Neuronal stem cell (in vitro differentiated cells): ENCODE data around the gene U2SURP.
"Not testable (repeated sequence)": the region's sequence is repeated elsewhere in the genome, so short reads cannot be mapped to it uniquely, and the experiment has no call there.

Source experiments
- DNase-seq: peaks from one replicate; pipeline ENCODE4 v3.0.0-alpha.2; 2013; ENCODE audit warnings: low spot score
- H2AFZ ChIP-seq: one replicate; pipeline ENCODE4 v1.6.1; 2013; ENCODE audit warnings: mild to moderate bottlenecking, low read length, inconsistent platforms
- H2AK5ac ChIP-seq: 2 replicates; pipeline ENCODE4 v1.6.1; 2013; ENCODE audit warnings: low read depth, mild to moderate bottlenecking, inconsistent platforms, low read length, moderate library complexity, mixed read lengths
- H2BK120ac ChIP-seq: 2 replicates; pipeline ENCODE4 v1.6.1; 2013; ENCODE audit warnings: low read depth, mild to moderate bottlenecking, inconsistent platforms, low read length, moderate library complexity, mixed read lengths
- H2BK12ac ChIP-seq: one replicate; pipeline ENCODE4 v1.6.1; 2013; ENCODE audit warnings: low read length, inconsistent platforms
- H2BK15ac ChIP-seq: 2 replicates; pipeline ENCODE4 v1.6.1; 2013; ENCODE audit warnings: mild to moderate bottlenecking, low read length, inconsistent platforms, mixed read lengths
- H2BK5ac ChIP-seq: one replicate; pipeline ENCODE4 v1.6.1; 2013; ENCODE audit warnings: inconsistent platforms, mild to moderate bottlenecking, low read length, moderate library complexity
- H3K14ac ChIP-seq: one replicate; pipeline ENCODE4 v1.6.1; 2013; ENCODE audit warnings: low read length, inconsistent platforms
- H3K18ac ChIP-seq: 2 replicates; pipeline ENCODE4 v1.6.1; 2013; ENCODE audit warnings: low read length, inconsistent platforms
- H3K23ac ChIP-seq: 2 replicates; pipeline ENCODE4 v1.6.1; 2013; ENCODE audit warnings: low read depth, mild to moderate bottlenecking, mixed read lengths, low read length, inconsistent platforms; ENCODE audit not compliant: poor library complexity
- H3K27ac ChIP-seq: replicated peaks from 3 replicates; pipeline ENCODE4 v1.5.1; 2013; ENCODE audit warnings: low read length, inconsistent platforms
- H3K27me3 ChIP-seq, 3 experiments: 2 replicates each; pipeline ENCODE4 v1.6.1; 2013; ENCODE audit warnings: low read length in 3 of 3, mild to moderate bottlenecking in 2 of 3, inconsistent platforms in 1 of 3, low read depth in 1 of 3, mixed read lengths in 1 of 3, moderate library complexity in 1 of 3; ENCODE audit not compliant: control insufficient read depth in 3 of 3, insufficient read depth in 3 of 3
- H3K36me3 ChIP-seq, 2 donors: replicated peaks in 1 of 2; 2 replicates each; pipeline ENCODE4 v1.6.1; 2013; ENCODE audit warnings: low read length in 2 of 2; ENCODE audit not compliant: control insufficient read depth in 2 of 2, insufficient read depth in 2 of 2
- H3K4ac ChIP-seq: 2 replicates; pipeline ENCODE4 v1.6.1; 2013; ENCODE audit warnings: inconsistent platforms, mild to moderate bottlenecking, low read length, moderate library complexity
- H3K4me1 ChIP-seq, 2 donors: 1 replicate in 1 of 2; 2 replicates in 1 of 2; pipeline ENCODE4 v1.6.1; 2013; ENCODE audit warnings: low read length in 2 of 2, low read depth in 1 of 2; ENCODE audit not compliant: control insufficient read depth in 2 of 2, insufficient read depth in 1 of 2
- H3K4me2 ChIP-seq: one replicate; pipeline ENCODE4 v1.6.1; 2013; ENCODE audit warnings: mild to moderate bottlenecking, low read length, inconsistent platforms; ENCODE audit not compliant: insufficient read depth, poor library complexity, severe bottlenecking
- H3K4me3 ChIP-seq, 2 donors: 2 replicates each; pipeline ENCODE4 v1.5.1; 2013; ENCODE audit warnings: low read length in 2 of 2, mild to moderate bottlenecking in 2 of 2, inconsistent platforms in 1 of 2, moderate library complexity in 1 of 2
- H3K79me1 ChIP-seq: one replicate; pipeline ENCODE4 v1.6.1; 2013; ENCODE audit warnings: low read depth, mild to moderate bottlenecking, inconsistent platforms, low read length, moderate library complexity
- H3K9ac ChIP-seq: one replicate; pipeline ENCODE4 v1.6.1; 2013; ENCODE audit warnings: mild to moderate bottlenecking, low read depth, low read length, inconsistent platforms; ENCODE audit not compliant: poor library complexity
- H3K9me3 ChIP-seq, 2 donors: replicated peaks in 1 of 2; 2 replicates each; pipeline versions ENCODE3 to v1.6.1; 2013; ENCODE audit warnings: low read length in 2 of 2, mild to moderate bottlenecking in 2 of 2, inconsistent platforms in 1 of 2, low read depth in 1 of 2, mixed read lengths in 1 of 2, moderate library complexity in 1 of 2; ENCODE audit not compliant: control insufficient read depth in 2 of 2, insufficient read depth in 1 of 2
- H4K8ac ChIP-seq: one replicate; pipeline ENCODE4 v1.6.1; 2013; ENCODE audit warnings: low read depth, mild to moderate bottlenecking, inconsistent platforms, low read length, moderate library complexity
- H4K91ac ChIP-seq: one replicate; pipeline ENCODE4 v1.6.1; 2013; ENCODE audit warnings: low read length, low read depth, mild to moderate bottlenecking, inconsistent platforms; ENCODE audit not compliant: poor library complexity
- WGBS, 2 donors: extraction: QIAGEN DNeasy Blood & Tissue Kit; methylation state at CpG; one replicate each; pipeline ENCODE4 v1.1.7; 2013; ENCODE audit warnings: missing lambda C conversion rate in 2 of 2, mixed read lengths in 1 of 2; ENCODE audit not compliant: insufficient read length in 2 of 2, insufficient replicate concordance in 1 of 2; ENCODE audit errors: extremely low coverage in 2 of 2; 5-methylcytosine and 5-hydroxymethylcytosine counted together

The U2SURP gene

GRCh38 chr3:143046075-143046474, 44.7 kb downstream of the U2SURP start:
- Histone ChIP-seq H3K9me3 (peaks cover 0 to 16% of the 10 kb centered on the region in 2 donors), H3K36me3 (peaks cover 18 to 80% of the 10 kb centered on the region in 2 donors)
- H3K4me1 ChIP-seq, H2BK12ac ChIP-seq, H3K18ac ChIP-seq, H3K27ac ChIP-seq, H3K4me2 ChIP-seq, H2BK5ac ChIP-seq, H2AFZ ChIP-seq, H3K23ac ChIP-seq, H2AK5ac ChIP-seq, H2BK15ac ChIP-seq, H3K27me3 ChIP-seq, DNase-seq, H3K14ac ChIP-seq, H3K4me3 ChIP-seq, H2BK120ac ChIP-seq, H3K9ac ChIP-seq, H3K79me1 ChIP-seq, H4K91ac ChIP-seq, H4K8ac ChIP-seq, H3K4ac ChIP-seq: not testable (repeated sequence)
- no CpG with 5 or more reads among the region's 5 CpGs for WGBS, 2 donors

DNA sequence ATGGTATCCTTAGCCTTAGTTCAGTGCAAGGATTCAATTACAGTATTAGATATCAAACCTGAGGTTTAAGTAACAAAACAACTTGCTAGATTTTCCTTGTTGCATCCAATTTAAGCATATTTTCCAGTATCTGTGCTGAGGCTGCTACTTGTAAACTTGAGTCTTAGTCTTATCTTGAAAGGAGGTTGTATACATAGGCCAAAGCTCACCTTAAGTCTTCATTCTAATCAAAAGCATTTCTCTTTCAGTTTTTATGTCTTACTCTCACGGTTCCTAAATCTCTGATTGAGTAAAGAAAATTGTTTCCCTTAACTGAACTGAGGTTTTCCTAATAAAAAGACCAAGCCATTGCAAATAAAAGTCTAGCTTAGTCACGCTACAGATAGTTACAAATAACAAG, 52.6 kb downstream of the U2SURP start:
- H3K36me3 ChIP-seq = peaks cover 13 to 99% of the 10 kb centered on the region in 2 donors
- H2BK15ac ChIP-seq = no peak overlapping the region
- H2AFZ ChIP-seq = no peak overlapping the region
- no peak overlapping the region for H2AK5ac ChIP-seq
- H3K23ac ChIP-seq = no peak overlapping the region
- H3K4ac ChIP-seq = no peak overlapping the region
- no peaks in the 10 kb centered on the region for H3K79me1 ChIP-seq
- no peak for DNase-seq
- H3K4me2 ChIP-seq = no peak overlapping the region
- no peak overlapping the region for H3K14ac ChIP-seq
- no peaks in the 10 kb centered on the region for H3K4me1 ChIP-seq
- no peaks in the 10 kb centered on the region for H3K9me3 ChIP-seq
- no CpG with 5 or more reads among the region's 2 CpGs for WGBS, 2 donors
- no peak overlapping the region for H3K4me3 ChIP-seq
- H3K18ac ChIP-seq = no peak overlapping the region
- H4K91ac ChIP-seq = no peak overlapping the region
- H3K9ac ChIP-seq = no peak overlapping the region
- no peak overlapping the region for H4K8ac ChIP-seq
- no peak overlapping the region for H2BK12ac ChIP-seq
- no peaks in the 10 kb centered on the region for H3K27me3 ChIP-seq
- no peak overlapping the region for H2BK120ac ChIP-seq
- no peak overlapping the region for H3K27ac ChIP-seq
- no peak overlapping the region for H2BK5ac ChIP-seq

GRCh38 chr3:143056372-143056771, 55.0 kb downstream of the U2SURP start:
- Histone ChIP-seq H3K18ac (no peak overlapping the region), H3K9me3 (no peaks in the 10 kb centered on the region), H3K36me3 (peaks cover 7 to 99% of the 10 kb centered on the region in 2 donors), H3K4me3 (no peak overlapping the region), H2BK120ac (no peak overlapping the region), H3K14ac (no peak overlapping the region), H3K27ac (no peak overlapping the region), H2BK5ac (no peak overlapping the region), H3K79me1 (no peaks in the 10 kb centered on the region), H4K91ac (no peak overlapping the region), H2BK12ac (no peak overlapping the region), H2AK5ac (no peak overlapping the region), H3K9ac (no peak overlapping the region), H2AFZ (no peak overlapping the region), H3K4me2 (no peak overlapping the region), H4K8ac (no peak overlapping the region), H3K23ac (no peak overlapping the region), H3K4ac (no peak overlapping the region), H2BK15ac (no peak overlapping the region), H3K27me3 (no peaks in the 10 kb centered on the region), H3K4me1 (no peaks in the 10 kb centered on the region)
- no peak for DNase-seq
- WGBS, 2 donors = no CpG with 5 or more reads among the region's 3 CpGs

GRCh38 chr3:143060906-143061305, 59.5 kb downstream of the U2SURP start:
- H2BK12ac ChIP-seq = no peak overlapping the region
- no peak overlapping the region for H3K9ac ChIP-seq
- no peak overlapping the region for H2BK5ac ChIP-seq
- H3K27me3 ChIP-seq = no peaks in the 10 kb centered on the region
- no peak overlapping the region for H2AK5ac ChIP-seq
- H3K4me3 ChIP-seq = no peak overlapping the region
- no peak for DNase-seq
- no peak overlapping the region for H3K27ac ChIP-seq
- H3K36me3 ChIP-seq = peaks cover 1 to 65% of the 10 kb centered on the region in 2 donors
- H3K18ac ChIP-seq = no peak overlapping the region
- WGBS, 2 donors = no CpG with 5 or more reads among the region's 3 CpGs
- H3K4me2 ChIP-seq = no peak overlapping the region
- no peak overlapping the region for H4K8ac ChIP-seq
- H2AFZ ChIP-seq = no peak overlapping the region
- no peak overlapping the region for H2BK15ac ChIP-seq
- no peaks in the 10 kb centered on the region for H3K4me1 ChIP-seq
- no peaks in the 10 kb centered on the region for H3K9me3 ChIP-seq
- no peaks in the 10 kb centered on the region for H3K79me1 ChIP-seq
- no peak overlapping the region for H2BK120ac ChIP-seq
- no peak overlapping the region for H3K4ac ChIP-seq
- H3K23ac ChIP-seq = no peak overlapping the region
- no peak overlapping the region for H3K14ac ChIP-seq
- no peak overlapping the region for H4K91ac ChIP-seq
